ENCODE data around the gene GAB2.

DNA sequence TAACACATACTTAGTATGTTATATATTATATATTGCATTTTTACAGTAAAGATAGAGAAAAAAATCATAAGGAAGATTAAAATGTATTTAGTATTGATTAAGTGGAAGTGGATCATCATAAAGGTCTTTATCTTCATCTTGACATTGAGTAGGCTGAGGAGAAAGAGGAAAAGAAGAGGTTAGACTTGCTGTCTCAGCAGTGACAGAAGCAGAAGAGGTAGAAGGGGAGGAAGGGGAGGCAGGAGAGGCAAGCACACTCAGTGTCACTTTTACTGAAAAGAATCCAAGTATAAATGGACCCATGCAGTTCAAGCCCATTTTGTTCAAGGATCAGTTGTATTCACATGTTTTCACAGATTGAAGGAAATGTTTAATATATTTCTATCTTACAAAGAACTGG is 69.7 kb downstream of the GAB2 start:
- no peak for TF ChIP-seq YY1 (tag by site-specific recombination; IDR thresholded peaks at IDR 0.05)
- no peak for TF ChIP-seq GLIS2 (tag by site-specific recombination; IDR thresholded peaks at IDR 0.05)
- TF ChIP-seq, protein P1, sequence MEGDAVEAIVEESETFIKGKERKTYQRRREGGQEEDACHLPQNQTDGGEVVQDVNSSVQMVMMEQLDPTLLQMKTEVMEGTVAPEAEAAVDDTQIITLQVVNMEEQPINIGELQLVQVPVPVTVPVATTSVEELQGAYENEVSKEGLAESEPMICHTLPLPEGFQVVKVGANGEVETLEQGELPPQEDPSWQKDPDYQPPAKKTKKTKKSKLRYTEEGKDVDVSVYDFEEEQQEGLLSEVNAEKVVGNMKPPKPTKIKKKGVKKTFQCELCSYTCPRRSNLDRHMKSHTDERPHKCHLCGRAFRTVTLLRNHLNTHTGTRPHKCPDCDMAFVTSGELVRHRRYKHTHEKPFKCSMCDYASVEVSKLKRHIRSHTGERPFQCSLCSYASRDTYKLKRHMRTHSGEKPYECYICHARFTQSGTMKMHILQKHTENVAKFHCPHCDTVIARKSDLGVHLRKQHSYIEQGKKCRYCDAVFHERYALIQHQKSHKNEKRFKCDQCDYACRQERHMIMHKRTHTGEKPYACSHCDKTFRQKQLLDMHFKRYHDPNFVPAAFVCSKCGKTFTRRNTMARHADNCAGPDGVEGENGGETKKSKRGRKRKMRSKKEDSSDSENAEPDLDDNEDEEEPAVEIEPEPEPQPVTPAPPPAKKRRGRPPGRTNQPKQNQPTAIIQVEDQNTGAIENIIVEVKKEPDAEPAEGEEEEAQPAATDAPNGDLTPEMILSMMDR (tag by site-specific recombination; IDR thresholded peaks at IDR 0.05): no peak
